ENCODE results near the gene SLU7.

DNA sequence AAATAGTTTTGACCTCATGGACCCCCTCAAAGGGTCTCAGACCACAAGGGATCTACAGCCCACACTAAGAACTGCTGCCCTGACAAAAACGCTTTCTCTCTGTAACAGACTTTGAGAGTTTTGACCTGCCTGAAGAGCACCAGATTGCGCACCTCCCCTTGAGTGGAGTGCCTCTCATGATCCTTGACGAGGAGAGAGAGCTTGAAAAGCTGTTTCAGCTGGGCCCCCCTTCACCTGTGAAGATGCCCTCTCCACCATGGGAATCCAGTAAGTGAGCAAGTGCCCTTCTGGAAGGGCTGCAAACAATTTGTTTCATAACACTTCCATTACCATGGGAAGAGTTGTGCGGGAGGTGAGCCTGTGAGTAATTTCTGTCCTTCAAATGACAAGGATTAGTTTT, 8.7 kb upstream of the SLU7 start:
- TF ChIP-seq, protein P1, sequence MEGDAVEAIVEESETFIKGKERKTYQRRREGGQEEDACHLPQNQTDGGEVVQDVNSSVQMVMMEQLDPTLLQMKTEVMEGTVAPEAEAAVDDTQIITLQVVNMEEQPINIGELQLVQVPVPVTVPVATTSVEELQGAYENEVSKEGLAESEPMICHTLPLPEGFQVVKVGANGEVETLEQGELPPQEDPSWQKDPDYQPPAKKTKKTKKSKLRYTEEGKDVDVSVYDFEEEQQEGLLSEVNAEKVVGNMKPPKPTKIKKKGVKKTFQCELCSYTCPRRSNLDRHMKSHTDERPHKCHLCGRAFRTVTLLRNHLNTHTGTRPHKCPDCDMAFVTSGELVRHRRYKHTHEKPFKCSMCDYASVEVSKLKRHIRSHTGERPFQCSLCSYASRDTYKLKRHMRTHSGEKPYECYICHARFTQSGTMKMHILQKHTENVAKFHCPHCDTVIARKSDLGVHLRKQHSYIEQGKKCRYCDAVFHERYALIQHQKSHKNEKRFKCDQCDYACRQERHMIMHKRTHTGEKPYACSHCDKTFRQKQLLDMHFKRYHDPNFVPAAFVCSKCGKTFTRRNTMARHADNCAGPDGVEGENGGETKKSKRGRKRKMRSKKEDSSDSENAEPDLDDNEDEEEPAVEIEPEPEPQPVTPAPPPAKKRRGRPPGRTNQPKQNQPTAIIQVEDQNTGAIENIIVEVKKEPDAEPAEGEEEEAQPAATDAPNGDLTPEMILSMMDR (IDR thresholded peaks at IDR 0.05), result no peak
- no peak for TF ChIP-seq POLR2A (IDR thresholded peaks at IDR 0.05)
- no peak for TF ChIP-seq POLR2AphosphoS5 (IDR thresholded peaks at IDR 0.05)
- no peak for TF ChIP-seq EP300 (IDR thresholded peaks at IDR 0.05)
